ENCODE results near the gene TTLL10. TPM values are rescaled to one million over a fixed set of nuclear protein-coding genes. Genes with fewer than 3 reads are reported as not detected.

TTLL10 gene
- total RNA-seq, 2 experiments from 2014 or later = not detected

DNA sequence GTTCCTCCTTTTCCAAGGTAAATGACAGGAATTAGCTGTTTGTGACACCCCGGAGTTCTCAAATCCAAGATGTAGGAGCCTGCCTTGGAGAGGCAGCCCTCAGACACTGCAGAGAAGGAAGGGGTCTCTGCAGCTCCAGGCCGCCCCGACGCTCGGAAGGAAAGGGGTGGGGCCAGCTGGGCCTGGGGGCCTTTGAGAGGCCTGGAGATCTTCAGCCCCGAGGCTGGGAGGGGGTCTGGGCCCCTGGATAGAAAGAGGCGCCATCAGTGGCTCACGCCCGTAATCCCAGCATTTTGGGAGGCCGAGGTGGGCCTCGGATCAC lies 33.9 kb downstream of the TTLL10 start:
- H3K4me1 Mint-ChIP-seq = peaks cover 10% of the 10 kb centered on the region
- H3K36me3 Mint-ChIP-seq = no peaks in the 10 kb centered on the region
- H3K27me3 Mint-ChIP-seq = peaks cover 2% of the 10 kb centered on the region
- H3K9me3 Mint-ChIP-seq = no peaks in the 10 kb centered on the region
- ATAC-seq (ENCODE audit: low read depth) (no peak), DNase-seq (no peak)
- POLR2A ChIA-PET = interaction anchor here (0.6 to 1.9 kb wide), 3 partner anchors 23 to 85 kb away, joined by 3 to 6 read pairs (median 3); partner anchors contain the start of gene TTLL10
- H3K27ac Mint-ChIP-seq = no peak overlapping the region
- H3K4me3 Mint-ChIP-seq = no peak overlapping the region

DNA sequence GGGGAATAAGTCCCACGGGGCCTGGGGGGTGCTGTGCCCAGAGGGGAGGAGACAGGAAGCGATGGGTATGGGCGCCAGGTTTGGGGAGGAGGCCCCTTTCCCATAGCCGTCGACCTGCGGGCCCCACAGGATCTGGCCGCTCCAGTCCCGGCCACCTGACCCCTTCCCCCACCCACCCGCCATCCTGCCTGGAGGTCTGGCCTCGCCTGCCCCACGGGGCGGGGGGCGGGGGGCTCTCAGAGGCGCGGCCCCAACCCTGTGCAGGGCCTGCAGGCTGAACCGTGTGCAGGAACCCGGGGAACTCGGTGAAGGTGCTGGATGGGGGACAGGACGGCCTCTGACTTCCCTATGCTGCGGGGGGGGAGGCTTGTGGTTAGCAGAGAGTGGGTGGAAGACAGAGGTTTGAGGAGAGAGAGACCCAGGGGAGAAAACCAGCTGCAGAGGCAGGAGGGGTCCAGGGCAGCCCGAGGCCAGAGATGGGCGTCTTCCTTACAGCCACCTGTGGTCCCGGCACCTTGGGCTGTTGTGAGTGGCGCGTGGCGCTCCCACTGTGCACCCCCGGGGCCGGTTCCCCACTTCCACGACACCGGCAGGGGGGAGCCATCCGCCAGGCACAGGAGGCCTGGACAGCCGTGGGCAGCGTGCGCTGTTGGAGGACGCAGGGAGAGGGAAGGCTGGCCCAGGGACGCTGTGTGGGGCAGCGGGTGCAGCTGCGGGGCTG lies 35.2 kb downstream of the TTLL10 start:
- no peaks in the 10 kb centered on the region for H3K36me3 Mint-ChIP-seq
- H3K9me3 Mint-ChIP-seq = no peaks in the 10 kb centered on the region
- ATAC-seq (ENCODE audit: low read depth) (peak; percentile 7), DNase-seq (peak; percentile 60)
- H3K4me1 Mint-ChIP-seq = peaks cover 10% of the 10 kb centered on the region
- peak overlapping the region; percentile 94 for H3K27ac Mint-ChIP-seq
- POLR2A ChIA-PET = interaction anchor here (0.5 to 1.9 kb wide), 3 partner anchors 22 to 97 kb away, joined by 3 to 6 read pairs (median 3); partner anchors contain the start of gene TTLL10
- H3K27me3 Mint-ChIP-seq = peaks cover 2% of the 10 kb centered on the region
- peak overlapping the region; percentile 85 for H3K4me3 Mint-ChIP-seq

DNA sequence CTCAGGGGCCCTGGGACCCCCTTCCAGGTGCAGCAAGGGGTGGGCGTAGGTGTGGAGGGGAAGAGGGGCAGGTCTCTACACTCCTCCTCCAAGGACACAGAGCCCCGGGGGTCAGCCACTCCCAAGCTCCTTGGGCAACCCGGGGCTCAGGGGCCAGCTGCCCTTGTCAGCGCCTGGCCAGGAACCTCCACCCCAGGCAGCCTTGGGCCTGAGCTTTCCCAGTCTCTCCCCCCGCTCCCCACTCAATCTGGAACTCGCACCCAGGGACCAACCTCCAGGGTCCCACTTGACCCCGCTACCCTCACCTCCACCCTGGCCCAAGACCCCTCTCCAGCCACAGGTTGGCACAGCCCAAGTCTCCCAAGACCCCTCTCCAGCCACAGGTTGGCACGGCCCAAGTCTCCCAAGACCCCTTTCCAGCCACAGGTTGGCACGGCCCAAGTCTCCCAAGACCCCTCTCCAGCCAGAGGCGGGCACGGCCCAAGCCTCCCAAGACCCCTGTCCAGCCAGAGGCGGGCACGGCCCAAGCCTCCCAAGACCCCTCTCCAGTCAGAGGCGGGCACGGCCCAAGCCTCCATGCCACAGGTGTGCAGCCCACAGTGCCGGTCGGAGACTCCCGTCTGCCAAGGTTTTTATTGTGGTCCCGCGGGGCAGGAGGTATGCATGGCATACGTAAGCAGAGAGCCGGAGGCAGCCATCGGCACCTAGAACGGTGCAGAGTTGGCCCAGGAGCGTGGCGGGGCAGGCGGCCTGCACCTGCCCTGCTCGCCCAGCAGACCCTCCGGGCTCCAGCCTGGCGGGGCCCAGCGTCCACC lies 37.3 kb downstream of the TTLL10 start:
- no peak overlapping the region for H3K4me3 Mint-ChIP-seq
- H3K27ac Mint-ChIP-seq = no peak overlapping the region
- ATAC-seq (ENCODE audit: low read depth) (no peak), DNase-seq (peak; percentile 37)
- POLR2A ChIA-PET = no interaction called here
- no peaks in the 10 kb centered on the region for H3K9me3 Mint-ChIP-seq
- H3K27me3 Mint-ChIP-seq = peaks cover 2% of the 10 kb centered on the region
- H3K4me1 Mint-ChIP-seq = peaks cover 15% of the 10 kb centered on the region
- H3K36me3 Mint-ChIP-seq = no peaks in the 10 kb centered on the region

GRCh38 chr1:1211541-1212441 lies 38.1 kb downstream of the TTLL10 start:
- POLR2A ChIA-PET = interaction anchor here (1.2 to 1.3 kb wide), 2 partner anchors 17 to 54 kb away, joined by 3 to 4 read pairs; no protein-coding TSS in a partner anchor
- DNase-seq (peak; percentile 41), ATAC-seq (ENCODE audit: low read depth) (no peak)
- Mint-ChIP-seq H3K27ac (peak overlapping the region; percentile 63), H3K4me1 (peaks cover 17% of the 10 kb centered on the region), H3K4me3 (peak overlapping the region; percentile 16), H3K36me3 (peaks cover under 1% of the 10 kb centered on the region), H3K9me3 (no peaks in the 10 kb centered on the region), H3K27me3 (peaks cover under 1% of the 10 kb centered on the region)

GRCh38 chr1:1212780-1213344 lies 39.2 kb downstream of the TTLL10 start:
- peaks cover 16% of the 10 kb centered on the region for H3K4me1 Mint-ChIP-seq
- POLR2A ChIA-PET = interaction anchor here (1.0 to 1.3 kb wide), 3 partner anchors 16 to 200 kb away, joined by 3 to 4 read pairs (median 3); no protein-coding TSS in a partner anchor
- no peaks in the 10 kb centered on the region for H3K27me3 Mint-ChIP-seq

DNA sequence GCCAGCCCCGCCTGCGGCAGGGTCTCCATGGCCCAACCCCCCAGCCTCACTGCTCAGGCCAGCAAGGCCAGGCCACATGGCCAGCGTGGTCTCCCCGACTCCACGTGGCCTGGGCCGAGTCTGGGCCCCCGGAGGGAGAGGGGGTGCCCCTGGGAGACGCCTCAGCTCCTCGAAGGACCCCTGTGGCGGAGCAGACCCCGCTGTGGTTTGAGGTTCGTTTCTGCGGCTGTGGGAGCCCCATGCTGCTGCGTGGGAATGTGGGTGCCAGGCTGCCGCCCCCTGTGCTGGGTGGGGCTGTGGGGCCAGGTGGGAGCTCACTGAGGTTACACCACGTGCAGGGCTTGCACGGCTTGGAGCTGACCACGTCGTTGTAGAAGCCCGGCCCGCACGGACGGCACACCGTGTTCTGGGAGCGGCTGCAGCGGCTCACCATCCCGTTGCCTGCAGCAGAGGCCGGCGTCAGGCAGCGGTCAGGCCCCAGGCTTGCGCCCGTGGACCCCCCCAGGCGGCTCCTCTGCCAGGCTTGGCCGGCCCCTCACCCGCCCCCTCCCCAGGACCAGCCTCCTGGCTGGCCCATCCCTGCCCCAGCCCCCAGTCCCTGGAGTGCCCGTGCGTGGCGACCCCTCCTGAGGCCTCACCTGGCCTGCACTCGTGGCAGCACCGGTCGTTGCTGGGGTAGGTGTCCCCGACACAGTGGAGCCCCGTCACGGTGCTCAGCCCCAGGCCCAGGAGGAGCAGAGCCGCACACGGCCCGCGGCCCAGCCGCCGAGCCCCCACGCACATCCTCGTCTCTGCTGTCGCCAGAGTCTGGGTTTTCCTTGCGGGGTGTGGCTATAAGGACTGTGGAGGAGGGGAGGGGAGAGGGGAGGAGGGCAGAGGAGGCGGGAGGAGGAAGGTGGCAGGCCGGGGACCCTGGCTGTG lies 39.9 kb downstream of the TTLL10 start, which contains the start of gene TNFRSF4:
Gene TNFRSF4, minus strand, starts transcription at position 809 of the 921 bp plus-strand sequence. Its CDS starts 26 bp downstream, at position 783.
- Mint-ChIP-seq H3K4me1 (peaks cover 11% of the 10 kb centered on the region), H3K36me3 (peaks cover 3% of the 10 kb centered on the region), H3K27me3 (no peaks in the 10 kb centered on the region), H3K4me3 (peak within 1 kb of the TSS; percentile 28), H3K9me3 (no peaks in the 10 kb centered on the region), H3K27ac (peak within 1 kb of the TSS; percentile 38)
- ATAC-seq (ENCODE audit: low read depth) (peak; percentile 15), DNase-seq (no peak)
- POLR2A ChIA-PET = interaction anchor here (1.0 to 1.3 kb wide), 2 partner anchors 16 to 201 kb away, joined by 3 read pairs; no protein-coding TSS in a partner anchor

More at GRCh38 chr1:1212780-1213344, 39.2 kb downstream of the TTLL10 start:
- Mint-ChIP-seq H3K27ac (no peak overlapping the region), H3K4me3 (peak overlapping the region; percentile 5), H3K9me3 (no peaks in the 10 kb centered on the region), H3K36me3 (peaks cover 3% of the 10 kb centered on the region)
- ATAC-seq (ENCODE audit: low read depth) = peak; percentile 21
- DNase-seq = peak; percentile 76

GRCh38 chr1:1215080-1215676 lies 41.5 kb downstream of the TTLL10 start:
- Mint-ChIP-seq H3K4me3 (no peak overlapping the region), H3K4me1 (peaks cover 8% of the 10 kb centered on the region), H3K36me3 (peaks cover 3% of the 10 kb centered on the region), H3K27me3 (no peaks in the 10 kb centered on the region), H3K9me3 (no peaks in the 10 kb centered on the region), H3K27ac (peak overlapping the region; percentile 38)
- DNase-seq (no peak), ATAC-seq (ENCODE audit: low read depth) (no peak)
- POLR2A ChIA-PET = interaction anchor here (1.2 to 2.4 kb wide), 2 partner anchors 15 to 16 kb away, joined by 4 to 6 read pairs; no protein-coding TSS in a partner anchor

DNA sequence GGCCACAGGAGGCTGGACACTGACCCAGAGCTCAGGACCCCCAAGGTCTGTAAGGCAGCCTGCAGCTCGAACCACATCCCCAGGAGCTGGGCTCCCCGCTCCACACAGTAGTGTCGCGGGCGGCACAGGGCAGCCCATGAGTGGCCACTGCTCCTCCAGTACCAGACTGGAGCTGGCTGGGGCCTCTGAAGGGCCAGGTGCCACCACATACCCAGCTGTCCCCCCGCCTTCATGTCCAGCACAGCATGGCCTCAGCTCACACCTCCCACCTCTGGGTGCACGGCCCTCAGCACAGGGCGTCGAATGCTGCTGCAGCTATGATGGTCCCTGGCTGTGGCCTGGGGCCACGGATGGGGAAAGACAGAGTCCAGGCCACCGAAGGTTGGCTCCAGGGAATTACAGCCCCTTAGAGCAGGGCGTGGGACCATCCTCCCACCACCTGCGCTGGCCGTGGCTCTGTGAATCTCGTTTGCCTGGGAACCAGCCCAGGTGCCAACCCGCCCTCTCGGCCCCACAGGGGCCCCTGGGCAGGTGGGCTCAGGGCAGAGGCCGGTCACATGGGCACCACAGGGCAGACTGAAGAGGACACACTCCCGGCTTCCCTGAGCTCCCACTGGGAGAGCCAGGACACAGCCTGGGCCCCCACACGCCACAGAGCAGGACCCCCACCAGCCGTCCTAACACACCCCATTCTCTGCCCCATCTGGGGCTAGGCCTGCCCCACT lies 42.4 kb downstream of the TTLL10 start:
- ATAC-seq (ENCODE audit: low read depth) (no peak), DNase-seq (no peak)
- Mint-ChIP-seq H3K36me3 (peaks cover 5% of the 10 kb centered on the region), H3K27ac (no peak overlapping the region), H3K4me1 (peaks cover 8% of the 10 kb centered on the region), H3K27me3 (no peaks in the 10 kb centered on the region), H3K4me3 (no peak overlapping the region), H3K9me3 (no peaks in the 10 kb centered on the region)
- POLR2A ChIA-PET = interaction anchor here (2.4 kb wide), 1 partner anchor 15 kb away, joined by 6 read pairs; no protein-coding TSS in a partner anchor

DNA sequence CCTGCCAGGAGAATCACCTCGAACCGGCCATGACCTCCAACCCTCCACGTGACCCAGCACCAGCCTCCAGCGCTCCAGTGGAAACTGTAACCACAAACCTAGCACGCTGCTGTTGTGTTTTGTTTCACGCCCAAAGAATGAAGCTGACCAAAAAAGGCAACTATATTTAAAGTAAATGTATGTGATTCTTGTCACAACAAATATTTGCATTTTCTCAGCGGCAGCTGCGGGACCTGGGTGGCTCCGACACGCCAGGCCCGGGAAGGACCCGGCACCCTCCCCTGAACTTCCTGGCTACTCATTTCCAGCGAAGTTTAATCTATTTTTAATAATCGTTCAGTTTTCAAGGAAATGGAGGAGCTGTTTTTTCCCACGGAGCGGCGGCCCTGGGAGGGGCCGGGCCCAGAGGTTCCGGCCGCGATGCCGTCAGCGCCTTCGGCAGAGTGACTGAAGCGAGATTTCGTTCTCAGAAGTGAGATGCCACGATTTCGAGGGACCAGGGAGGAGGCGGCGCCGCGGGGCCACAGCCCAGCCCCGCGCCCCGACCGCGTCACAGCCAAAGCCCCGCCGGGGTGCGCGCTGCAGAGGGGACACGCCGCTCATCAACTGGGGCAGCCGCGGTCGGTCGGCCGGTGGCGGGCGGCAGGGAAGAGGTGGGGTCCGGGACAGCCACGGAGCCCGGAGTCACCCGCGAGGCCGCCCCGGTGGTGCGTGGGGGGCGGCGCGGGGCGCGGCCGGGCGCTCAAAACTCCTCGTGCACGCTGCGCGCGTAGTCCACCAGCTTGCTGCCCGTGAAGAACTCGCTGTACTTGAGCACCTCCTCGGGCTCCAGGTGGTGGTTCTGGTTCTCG lies 43.3 kb downstream of the TTLL10 start:
- DNase-seq (no peak), ATAC-seq (ENCODE audit: low read depth) (no peak)
- peaks cover 8% of the 10 kb centered on the region for H3K4me1 Mint-ChIP-seq
- no peaks in the 10 kb centered on the region for H3K9me3 Mint-ChIP-seq
- H3K27me3 Mint-ChIP-seq = no peaks in the 10 kb centered on the region
- H3K27ac Mint-ChIP-seq = peak overlapping the region; percentile 49
- POLR2A ChIA-PET = interaction anchor here (2.4 kb wide), 1 partner anchor 14 kb away, joined by 6 read pairs; no protein-coding TSS in a partner anchor
- no peak overlapping the region for H3K4me3 Mint-ChIP-seq
- H3K36me3 Mint-ChIP-seq = peaks cover 5% of the 10 kb centered on the region

Measured in activated naive CD8-positive, alpha-beta T cell treated with anti-CD3 and anti-CD28 coated beads, Interleukin-2, amount 10 ng/mL, durations not matched to agents 7 days and 5 days (primary cell).